Stimulated activated CD8-positive, alpha-beta memory T cell treated with anti-CD3 and anti-CD28 coated beads, Interleukin-2, amount 100 ng/mL, for 48 hours (primary cell): Measurements from ENCODE around the gene PTPRM.

Experiments
- DNase-seq, 2 donors: peaks; one replicate each; pipeline ENCODE4 v3.0.0-alpha.2; 2020; ENCODE audit warnings: low read depth in 2 of 2

PTPRM gene

GRCh38 chr18:7855671-7856070 is 288.6 kb downstream of the PTPRM start:
- DNase-seq = no peak

DNA sequence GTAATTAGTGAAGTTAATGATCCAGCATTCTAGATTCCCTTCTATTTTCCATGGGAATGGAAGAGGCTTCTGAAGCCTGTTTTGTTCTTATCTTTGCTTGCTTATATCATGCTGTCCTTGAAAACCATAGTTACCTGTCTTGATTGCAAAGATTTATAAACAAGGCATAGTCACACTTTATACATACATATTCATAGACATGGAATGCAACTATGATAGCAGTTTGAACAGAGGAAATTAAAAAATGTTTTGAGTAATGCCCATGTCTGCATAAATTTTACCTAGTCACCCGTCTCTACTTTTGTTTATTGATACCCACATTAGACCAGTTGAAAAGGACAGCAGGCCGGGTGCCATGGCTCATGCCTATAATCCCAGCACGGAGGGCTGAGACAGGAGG is 289.0 kb downstream of the PTPRM start:
- no peak for DNase-seq

- DNase-seq = no peak
These were observed 289.6 kb downstream of the PTPRM start for GRCh38 chr18:7856733-7857132.

DNA sequence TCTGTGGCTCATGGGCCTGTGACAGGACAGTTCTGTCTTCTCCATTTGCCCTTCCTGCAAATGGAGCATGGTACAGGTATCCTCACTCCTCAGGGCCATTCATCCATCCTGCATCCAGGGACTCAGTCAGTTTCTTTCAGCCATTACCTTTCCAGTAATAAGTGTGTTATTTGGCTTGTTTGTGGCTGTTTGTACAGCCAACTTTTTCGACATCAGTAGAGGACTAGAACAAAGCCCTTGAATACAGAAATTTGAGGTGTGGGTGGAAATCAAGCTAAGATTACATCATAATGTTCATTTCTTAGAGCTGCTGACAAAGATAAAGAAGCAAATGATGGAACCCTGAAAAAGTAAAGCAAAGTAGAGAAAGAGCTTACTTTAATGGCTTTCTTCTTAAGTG is 290.4 kb downstream of the PTPRM start:
- DNase-seq = no peak

- no peak for DNase-seq
These were observed 292.0 kb downstream of the PTPRM start for GRCh38 chr18:7859122-7859521.

- DNase-seq = no peak
These were observed 303.1 kb downstream of the PTPRM start for GRCh38 chr18:7870266-7870665.

GRCh38 chr18:7870855-7871254 is 303.7 kb downstream of the PTPRM start:
- no peak for DNase-seq

DNA sequence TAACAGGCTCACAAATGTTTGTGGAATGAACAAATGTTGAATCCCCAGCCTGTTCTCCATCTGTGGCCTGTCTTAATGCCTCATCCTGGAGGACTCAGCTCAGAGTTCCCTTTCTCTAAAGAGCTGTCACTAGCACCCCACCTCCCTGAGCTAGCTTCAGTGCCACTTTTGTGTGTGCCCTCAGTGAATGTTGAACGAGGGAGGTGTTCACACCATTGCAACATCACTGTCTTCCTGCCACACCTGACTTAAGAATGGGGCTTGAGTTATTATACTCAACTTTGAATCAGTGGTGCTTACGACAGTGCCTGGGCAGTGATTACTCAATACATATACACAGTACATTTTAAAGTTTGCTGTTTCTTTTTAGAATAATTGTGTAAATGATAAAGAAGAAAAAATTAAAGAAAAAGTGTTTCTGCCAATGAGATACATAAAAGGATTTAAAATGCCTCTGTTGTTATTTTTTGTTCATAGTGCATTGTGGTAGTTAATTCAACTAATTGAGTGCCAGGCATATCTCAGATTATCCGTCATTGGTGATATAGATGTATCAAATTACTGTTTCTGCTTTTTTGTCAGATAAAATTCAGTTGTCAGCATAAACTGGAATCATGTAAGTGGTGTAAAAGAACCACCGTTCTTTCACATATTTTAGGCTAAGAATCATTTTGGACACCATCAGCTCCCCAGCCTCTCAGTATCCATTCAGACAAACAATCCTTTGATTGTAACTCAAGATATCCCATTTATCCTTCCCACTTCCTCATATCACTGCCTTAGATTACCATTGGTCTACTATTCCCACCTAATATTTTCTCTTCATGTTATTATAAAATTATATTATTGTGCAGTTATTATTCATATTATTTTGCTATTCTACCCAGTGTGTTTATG is 304.7 kb downstream of the PTPRM start:
- no peak for DNase-seq

- DNase-seq = no peak
These were observed 305.5 kb downstream of the PTPRM start for GRCh38 chr18:7872569-7872968.

DNA sequence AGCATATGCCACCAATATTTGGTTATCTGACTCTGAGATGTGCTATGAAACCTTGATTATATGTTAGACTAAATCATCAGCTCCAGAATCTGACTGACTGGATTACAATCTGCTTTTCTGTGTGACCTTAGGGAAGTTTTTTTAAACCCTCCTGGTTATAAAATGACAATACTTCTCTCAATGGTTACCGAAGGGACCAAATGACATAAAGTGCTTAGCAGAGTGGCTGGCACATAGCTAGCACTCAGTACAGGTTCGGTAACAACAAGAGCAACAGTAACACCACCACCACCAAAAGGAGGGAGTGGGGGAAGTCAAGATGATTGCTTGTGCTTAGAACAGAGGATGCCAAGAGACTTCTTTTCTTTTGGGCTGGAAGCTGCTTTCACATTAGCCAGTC is 306.2 kb downstream of the PTPRM start:
- no peak for DNase-seq

GRCh38 chr18:7876354-7877104 is 309.4 kb downstream of the PTPRM start:
- no peak for DNase-seq

DNA sequence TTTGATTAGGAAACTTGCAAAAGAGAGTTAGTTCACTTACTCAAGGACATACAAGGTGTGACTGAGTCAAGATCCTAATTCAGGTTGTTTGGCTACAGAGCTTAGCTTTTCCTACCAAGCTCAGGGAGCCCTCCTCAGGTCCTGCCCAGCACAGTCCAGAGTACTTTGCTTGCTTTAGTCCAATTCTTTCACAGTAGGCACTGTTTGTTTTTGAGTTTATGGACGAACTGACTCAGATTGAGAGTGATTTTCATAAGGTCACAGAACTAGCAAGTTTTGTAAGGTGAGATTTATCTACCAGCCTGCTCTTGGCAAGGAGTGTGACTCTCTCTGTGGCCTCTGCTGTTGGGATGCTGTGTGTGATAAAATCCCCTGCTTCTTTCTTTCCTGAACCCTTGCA is 310.5 kb downstream of the PTPRM start:
- no peak for DNase-seq

DNA sequence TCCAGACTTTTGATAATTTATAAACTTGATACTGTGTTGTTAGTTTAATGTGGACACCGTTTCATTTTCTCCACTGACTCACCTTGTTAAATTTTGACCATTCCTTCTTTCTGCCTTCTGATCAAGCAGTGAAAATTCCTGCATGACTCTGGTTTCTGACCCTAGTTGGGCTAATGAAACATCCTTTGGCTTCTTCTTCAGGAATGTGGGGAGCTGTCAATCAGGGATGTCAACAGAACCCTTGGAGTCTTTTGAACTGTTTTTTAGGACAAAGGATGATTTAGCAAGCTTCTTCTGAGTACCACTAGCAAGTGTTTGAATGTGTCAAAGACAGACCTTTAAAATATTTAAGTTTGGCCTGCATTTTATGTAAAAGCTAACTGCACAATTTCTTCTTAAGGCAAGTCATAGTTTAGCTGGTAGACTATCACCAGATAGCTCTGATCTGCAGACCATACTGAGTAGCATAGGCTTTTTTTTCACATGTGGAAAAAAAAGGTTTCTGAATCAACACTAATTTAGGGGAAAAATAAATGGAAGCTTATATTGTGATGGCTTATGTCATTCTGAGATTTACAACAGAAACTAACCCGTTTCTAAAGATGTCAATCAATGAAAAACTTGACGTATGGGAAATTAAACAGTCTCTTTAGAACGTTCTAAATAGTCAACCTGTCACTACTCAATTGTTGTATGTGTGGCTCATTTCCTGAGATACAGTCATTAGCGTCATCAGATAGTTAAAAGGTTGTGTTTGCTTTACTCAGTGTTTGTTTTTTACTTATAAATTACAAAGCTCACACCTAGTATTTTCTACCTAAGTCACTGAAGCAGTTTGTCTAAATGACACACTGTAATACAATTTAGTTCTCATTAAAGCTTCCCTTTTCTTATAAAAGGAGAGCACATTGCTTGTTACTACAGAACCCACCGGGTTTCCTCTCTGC is 311.4 kb downstream of the PTPRM start:
- no peak for DNase-seq

DNA sequence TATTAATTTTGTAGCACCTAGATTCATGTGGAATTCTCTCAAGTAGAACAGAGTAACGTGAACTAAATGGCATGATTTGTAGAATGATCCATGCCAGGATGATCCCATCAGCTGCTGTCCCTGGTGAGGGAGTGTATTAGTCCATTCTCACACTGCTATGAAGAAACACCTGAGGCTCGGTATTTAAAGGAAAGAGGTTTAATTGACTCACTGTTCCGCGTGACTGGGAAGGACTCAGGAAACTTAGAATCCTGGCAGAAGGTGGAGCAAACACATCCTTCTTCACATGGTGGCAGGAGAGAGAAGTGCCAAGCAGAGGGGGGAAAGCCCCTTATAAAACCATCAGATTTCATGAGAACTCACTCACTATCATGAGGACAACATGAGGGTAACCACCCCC is 312.6 kb downstream of the PTPRM start:
- DNase-seq = no peak

- DNase-seq = no peak
These were observed 318.7 kb downstream of the PTPRM start for GRCh38 chr18:7885865-7886264.

DNA sequence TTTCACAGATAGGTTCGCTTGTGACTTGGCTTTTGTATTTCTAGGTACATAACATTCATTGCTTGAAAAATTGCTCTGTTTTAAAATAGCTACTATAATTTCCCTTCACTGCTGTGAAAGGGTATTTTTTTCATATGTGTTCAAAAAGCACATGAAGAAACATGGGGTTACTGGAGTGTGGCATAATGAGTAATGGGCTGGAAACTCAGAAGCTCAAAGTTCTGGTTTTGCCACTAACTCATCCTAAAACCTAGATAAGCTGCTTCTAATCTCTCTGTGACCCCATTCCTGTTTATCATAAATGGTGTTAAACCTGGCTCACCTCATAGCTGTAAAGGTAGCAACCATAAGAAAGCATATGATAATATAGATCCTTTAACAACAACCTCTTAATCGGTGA is 319.3 kb downstream of the PTPRM start:
- no peak for DNase-seq

GRCh38 chr18:7889515-7889914 is 322.4 kb downstream of the PTPRM start:
- DNase-seq = no peak

- DNase-seq = no peak
These were observed 323.0 kb downstream of the PTPRM start for GRCh38 chr18:7890075-7890474.

- no peak for DNase-seq
These were observed 325.4 kb downstream of the PTPRM start for GRCh38 chr18:7892556-7892955.

- DNase-seq = no peak
These were observed 327.5 kb downstream of the PTPRM start for GRCh38 chr18:7894592-7894991.

DNA sequence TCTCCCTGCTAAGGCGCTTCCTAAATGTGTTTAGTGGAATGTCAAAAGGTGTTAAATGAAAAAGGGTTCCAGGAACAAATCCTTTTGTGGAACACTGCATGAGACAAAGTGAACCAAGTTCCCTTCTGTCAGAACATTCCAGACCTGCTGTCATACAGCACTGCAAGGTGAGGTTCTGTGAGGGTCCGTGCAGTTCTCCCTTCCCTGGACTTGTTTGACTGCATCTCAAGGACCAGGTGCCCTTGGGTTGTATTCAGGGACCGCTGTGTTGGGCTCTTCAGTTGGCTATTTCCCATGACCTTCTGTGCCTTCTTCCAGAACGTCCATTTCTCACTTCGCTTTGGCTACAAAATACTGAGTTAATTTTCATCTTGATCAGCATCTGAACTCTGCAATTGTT is 328.2 kb downstream of the PTPRM start:
- no peak for DNase-seq

GRCh38 chr18:7896161-7896560 is 329.0 kb downstream of the PTPRM start:
- no peak for DNase-seq
